ENCODE measurements around the gene MASP2. TPM values are rescaled to one million over a fixed set of nuclear protein-coding genes. Genes with fewer than 3 reads are reported as not detected.
"Not testable (repeated sequence)": the region's sequence is repeated elsewhere in the genome, so short reads cannot be mapped to it uniquely, and the experiment has no call there.

MASP2 gene
- polyA plus RNA-seq, 3 donors from 2014 or later, result not detected

- Mint-ChIP-seq H3K4me1 (peaks cover 34 to 36% of the 10 kb centered on the region in 2 donors), H3K36me3 (peaks cover 9 to 37% (median 19%) of the 10 kb centered on the region in 3 donors), H3K27me3 (ENCODE audit: low read depth in 3 of 3) (peaks cover 7 to 19% (median 16%) of the 10 kb centered on the region in 3 donors)
- H3K9me3 Mint-ChIP-seq, H3K4me3 Mint-ChIP-seq, DNase-seq, H3K27ac Mint-ChIP-seq: not testable (repeated sequence)
Measured at GRCh38 chr1:11063937-11064537, 17.0 kb upstream of the MASP2 start.

DNA sequence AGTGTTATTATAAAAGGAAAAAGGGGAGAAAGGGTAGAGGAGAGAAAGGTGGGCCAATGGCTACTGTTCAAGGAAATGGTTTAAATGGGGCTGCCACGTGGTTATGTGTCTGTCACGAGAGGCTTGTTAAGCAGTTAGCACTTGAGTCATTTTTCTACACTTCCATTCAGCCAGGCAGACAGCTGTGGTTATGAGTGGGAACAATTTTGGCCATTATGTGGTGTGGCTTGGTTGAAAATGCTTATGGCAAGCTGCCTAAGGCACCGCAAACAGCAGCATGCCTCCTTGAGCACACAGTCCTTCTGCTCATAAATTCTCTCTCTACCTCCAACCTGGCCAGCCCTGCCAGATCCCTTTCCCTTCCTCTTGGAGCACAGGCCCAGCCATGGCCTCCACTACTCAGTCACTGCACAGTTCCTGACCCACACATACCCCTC lies 15.9 kb upstream of the MASP2 start:
- Mint-ChIP-seq H3K9me3 (no peaks in the 10 kb centered on the region), H3K4me3 (peak overlapping the region; percentile 38 to 72 (median 58)), H3K36me3 (peaks cover 6 to 29% (median 15%) of the 10 kb centered on the region in 3 donors), H3K4me1 (peaks cover 38 to 41% of the 10 kb centered on the region in 2 donors), H3K27ac (peak overlapping the region; percentile 82 to 94 (median 90)), H3K27me3 (ENCODE audit: low read depth in 3 of 3) (peaks cover 7 to 19% (median 19%) of the 10 kb centered on the region in 3 donors)
- peak; percentile 73 to 78 (median 77) for DNase-seq

- Mint-ChIP-seq H3K4me3 (peak overlapping the region in 4 of 5 donors; percentile 17 to 94 (median 88)), H3K27me3 (ENCODE audit: low read depth in 3 of 3) (peaks cover 9 to 19% (median 19%) of the 10 kb centered on the region in 3 donors), H3K27ac (peak overlapping the region; percentile 34 to 93 (median 82)), H3K36me3 (peaks cover 6 to 25% (median 15%) of the 10 kb centered on the region in 3 donors), H3K4me1 (peaks cover 38 to 41% of the 10 kb centered on the region in 2 donors), H3K9me3 (no peaks in the 10 kb centered on the region)
- DNase-seq, result no peak
Measured at GRCh38 chr1:11061652-11062365, 14.8 kb upstream of the MASP2 start.

GRCh38 chr1:11059968-11060830 lies 13.2 kb upstream of the MASP2 start, which contains the start of gene SRM:
TSS of gene SRM (minus strand) at chr1:11060018. CDS start at chr1:11059943, 75 bp downstream.
- peaks cover 38 to 41% of the 10 kb centered on the region in 2 donors for H3K4me1 Mint-ChIP-seq

DNA sequence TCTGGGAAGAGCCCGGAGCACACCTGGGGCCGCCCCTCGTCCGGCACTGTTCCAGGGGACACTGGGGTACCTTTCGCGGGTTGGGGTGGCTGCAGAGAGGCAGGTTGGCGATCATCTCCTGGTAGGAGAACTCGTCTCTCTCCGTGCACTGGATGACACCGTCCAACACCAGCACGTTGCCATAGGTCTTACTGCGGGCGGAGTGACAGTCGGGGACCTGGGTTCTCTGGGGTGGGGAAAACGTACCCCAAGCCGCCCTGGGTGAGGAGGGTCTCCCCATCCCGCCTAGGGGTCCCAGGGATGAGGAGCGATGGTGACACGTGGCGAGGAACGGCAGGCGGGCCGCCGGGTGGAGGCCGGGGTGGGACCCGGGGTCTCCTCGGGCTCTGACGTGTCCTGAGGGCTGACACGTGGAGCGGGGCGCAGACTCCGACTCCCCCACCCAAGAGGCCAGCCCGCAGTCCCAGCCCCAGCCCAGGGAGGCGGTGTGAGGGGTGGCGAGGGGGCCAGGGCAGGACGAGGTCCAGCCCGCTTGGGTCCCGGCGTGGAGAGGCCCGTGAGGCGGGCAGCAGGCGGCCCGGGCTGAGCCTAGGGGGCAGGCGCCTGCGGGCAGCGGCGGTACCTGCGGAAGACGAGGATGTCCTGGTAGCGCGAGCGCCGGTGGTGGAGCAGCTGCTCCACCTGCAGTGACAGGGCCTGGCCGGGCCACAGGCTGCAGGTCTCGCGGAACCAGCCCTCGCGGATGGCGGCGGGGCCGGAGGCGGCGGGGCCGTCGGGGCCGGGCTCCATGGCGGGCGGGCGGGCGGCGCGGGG lies 12.3 kb upstream of the MASP2 start:
- DNase-seq, result no peak
- Mint-ChIP-seq H3K4me1 (peaks cover 38 to 41% of the 10 kb centered on the region in 2 donors), H3K36me3 (peaks cover 0 to 7% (median 2%) of the 10 kb centered on the region in 3 donors), H3K27me3 (ENCODE audit: low read depth in 3 of 3) (peaks cover 10 to 19% (median 16%) of the 10 kb centered on the region in 3 donors), H3K27ac (peak overlapping the region in 5 of 6 donors; percentile 7 to 87 (median 83)), H3K4me3 (peak overlapping the region; percentile 85 to 91 (median 90)), H3K9me3 (no peaks in the 10 kb centered on the region)

More at GRCh38 chr1:11059968-11060830, 13.2 kb upstream of the MASP2 start, which contains the start of gene SRM:
- peak within 1 kb of the TSS; percentile 92 to 97 (median 94) for H3K27ac Mint-ChIP-seq
- peaks cover 0 to 11% (median 4%) of the 10 kb centered on the region in 3 donors for H3K36me3 Mint-ChIP-seq
- peaks cover 9 to 19% (median 16%) of the 10 kb centered on the region in 3 donors for H3K27me3 Mint-ChIP-seq (ENCODE audit: low read depth in 3 of 3)
- H3K9me3 Mint-ChIP-seq, result no peaks in the 10 kb centered on the region
- DNase-seq, result peak; percentile 90 to 91 (median 91)
- peak within 1 kb of the TSS; percentile 87 to 94 (median 92) for H3K4me3 Mint-ChIP-seq

- Mint-ChIP-seq H3K27ac (peak overlapping the region in 3 of 6 donors; percentile 7 to 84 (median 73)), H3K36me3 (peaks cover 0 to 7% (median 3%) of the 10 kb centered on the region in 3 donors), H3K4me3 (peak overlapping the region; percentile 85 to 91 (median 90)), H3K4me1 (peaks cover 38 to 41% of the 10 kb centered on the region in 2 donors), H3K9me3 (no peaks in the 10 kb centered on the region), H3K27me3 (ENCODE audit: low read depth in 3 of 3) (peaks cover 10 to 17% (median 16%) of the 10 kb centered on the region in 3 donors)
- DNase-seq, result no peak
Measured at GRCh38 chr1:11058595-11059154, 11.6 kb upstream of the MASP2 start.

DNA sequence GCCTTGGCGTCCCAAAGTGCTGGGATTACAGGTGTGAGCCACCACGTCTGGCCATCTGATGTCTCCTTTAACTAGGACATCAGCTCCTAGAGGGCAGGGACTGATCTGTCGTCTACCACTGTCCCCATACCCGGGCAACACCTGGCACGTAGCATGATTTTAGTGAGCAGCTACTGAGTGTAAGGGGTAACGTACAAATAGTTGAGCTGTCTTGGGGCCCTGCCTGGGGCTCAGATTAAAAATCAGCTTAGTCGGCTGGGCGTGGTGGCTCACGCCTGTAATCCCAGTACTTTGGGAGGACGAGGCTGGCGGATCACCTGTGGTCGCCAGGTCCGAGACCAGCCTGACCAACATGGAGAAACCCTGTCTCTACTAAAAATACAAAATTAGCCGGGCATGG lies 11.0 kb upstream of the MASP2 start:
- peaks cover 32 to 37% of the 10 kb centered on the region in 2 donors for H3K4me1 Mint-ChIP-seq
- peak overlapping the region in 1 of 6 donors; percentile 49 for H3K27ac Mint-ChIP-seq
- DNase-seq, result no peak
- H3K9me3 Mint-ChIP-seq, result no peaks in the 10 kb centered on the region
- peak overlapping the region in 4 of 5 donors; percentile 17 to 51 (median 44) for H3K4me3 Mint-ChIP-seq
- peaks cover 10 to 15% (median 12%) of the 10 kb centered on the region in 3 donors for H3K27me3 Mint-ChIP-seq (ENCODE audit: low read depth in 3 of 3)
- peaks cover 0 to 5% (median 3%) of the 10 kb centered on the region in 3 donors for H3K36me3 Mint-ChIP-seq

DNA sequence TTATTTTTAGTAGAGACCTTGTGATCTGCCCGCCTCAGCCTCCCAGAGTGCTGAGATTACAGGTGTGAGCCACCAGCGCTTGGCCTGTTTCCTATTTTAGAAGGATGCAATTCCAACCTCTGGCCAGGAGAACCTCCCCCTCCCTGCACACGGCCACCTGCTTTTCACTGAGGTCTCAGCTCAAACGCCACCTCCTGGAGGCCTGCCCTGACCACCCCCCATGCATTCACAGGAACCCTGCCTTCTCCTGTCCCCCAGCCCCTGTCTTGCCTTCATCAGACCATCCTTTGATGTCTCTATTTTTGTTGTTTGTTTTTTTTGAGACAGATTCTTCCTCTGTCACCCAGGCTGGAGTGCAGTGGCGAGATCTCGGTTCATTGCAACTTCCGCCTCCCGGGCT lies 10.4 kb upstream of the MASP2 start:
- Mint-ChIP-seq H3K36me3 (peaks cover 0 to 4% (median 3%) of the 10 kb centered on the region in 3 donors), H3K27me3 (ENCODE audit: low read depth in 3 of 3) (peaks cover 6 to 12% (median 8%) of the 10 kb centered on the region in 3 donors), H3K4me1 (peaks cover 27 to 31% of the 10 kb centered on the region in 2 donors), H3K4me3 (peak overlapping the region in 3 of 5 donors; percentile 15 to 56 (median 22)), H3K27ac (no peak overlapping the region), H3K9me3 (no peaks in the 10 kb centered on the region)
- DNase-seq, result no peak

GRCh38 chr1:11056504-11056903 lies 9.5 kb upstream of the MASP2 start:
- DNase-seq, result no peak
- Mint-ChIP-seq H3K27me3 (ENCODE audit: low read depth in 3 of 3) (peaks cover 6 to 12% (median 6%) of the 10 kb centered on the region in 3 donors), H3K9me3 (no peaks in the 10 kb centered on the region), H3K27ac (no peak overlapping the region), H3K36me3 (peaks cover 0 to 4% (median 3%) of the 10 kb centered on the region in 3 donors), H3K4me3 (no peak overlapping the region), H3K4me1 (peaks cover 17 to 23% of the 10 kb centered on the region in 2 donors)

DNA sequence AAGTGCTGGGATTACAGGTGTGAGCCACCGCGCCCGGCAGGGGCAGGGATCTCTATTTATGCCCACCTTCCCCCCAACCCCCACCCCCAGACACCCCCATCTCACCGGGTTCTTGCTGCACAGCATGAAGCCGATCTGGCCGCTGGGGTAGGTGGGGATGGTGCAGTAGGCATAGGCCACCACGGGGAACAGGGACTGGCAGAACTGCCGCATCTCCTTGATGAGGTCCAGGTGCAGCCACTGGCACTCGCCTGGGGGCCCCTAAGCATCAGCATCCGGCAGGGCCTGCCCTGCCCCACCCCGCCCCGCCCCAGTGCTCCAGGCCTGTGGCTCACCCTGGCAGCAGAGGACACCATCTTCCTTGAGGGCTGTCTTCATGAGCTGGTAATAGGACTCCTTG lies 8.6 kb upstream of the MASP2 start:
- DNase-seq, result no peak
- Mint-ChIP-seq H3K36me3 (peaks cover 0 to 4% (median 3%) of the 10 kb centered on the region in 3 donors), H3K27me3 (ENCODE audit: low read depth in 3 of 3) (peaks cover 2 to 8% (median 7%) of the 10 kb centered on the region in 3 donors), H3K9me3 (no peaks in the 10 kb centered on the region), H3K4me3 (no peak overlapping the region), H3K27ac (no peak overlapping the region), H3K4me1 (peaks cover 10 to 15% of the 10 kb centered on the region in 2 donors)

- H3K9me3 Mint-ChIP-seq, result no peaks in the 10 kb centered on the region
- H3K4me3 Mint-ChIP-seq, result no peak overlapping the region
- peaks cover 0 to 6% (median 3%) of the 10 kb centered on the region in 3 donors for H3K27me3 Mint-ChIP-seq (ENCODE audit: low read depth in 3 of 3)
- H3K36me3 Mint-ChIP-seq, result peaks cover 0 to 4% (median 3%) of the 10 kb centered on the region in 3 donors
- H3K27ac Mint-ChIP-seq, result no peak overlapping the region
- no peak for DNase-seq
- peaks cover 4 to 10% of the 10 kb centered on the region in 2 donors for H3K4me1 Mint-ChIP-seq
Measured at GRCh38 chr1:11054666-11055065, 7.6 kb upstream of the MASP2 start.

- no peaks in the 10 kb centered on the region for H3K9me3 Mint-ChIP-seq
- no peak overlapping the region for H3K27ac Mint-ChIP-seq
Measured at GRCh38 chr1:11054181-11054580, 7.1 kb upstream of the MASP2 start.

More at GRCh38 chr1:11054181-11054580, 7.1 kb upstream of the MASP2 start:
- Mint-ChIP-seq H3K4me1 (peaks cover 3 to 9% of the 10 kb centered on the region in 2 donors), H3K36me3 (peaks cover 0 to 4% (median 3%) of the 10 kb centered on the region in 3 donors), H3K4me3 (no peak overlapping the region), H3K27me3 (ENCODE audit: low read depth in 3 of 3) (peaks cover 0 to 6% (median 3%) of the 10 kb centered on the region in 3 donors)
- DNase-seq, result no peak

Data from immature natural killer cell (primary cell).